ENCODE data around the gene TESK1. TPM values are rescaled to one million over a fixed set of nuclear protein-coding genes. Genes with fewer than 3 reads are reported as not detected.

Gene TESK1, protein sequence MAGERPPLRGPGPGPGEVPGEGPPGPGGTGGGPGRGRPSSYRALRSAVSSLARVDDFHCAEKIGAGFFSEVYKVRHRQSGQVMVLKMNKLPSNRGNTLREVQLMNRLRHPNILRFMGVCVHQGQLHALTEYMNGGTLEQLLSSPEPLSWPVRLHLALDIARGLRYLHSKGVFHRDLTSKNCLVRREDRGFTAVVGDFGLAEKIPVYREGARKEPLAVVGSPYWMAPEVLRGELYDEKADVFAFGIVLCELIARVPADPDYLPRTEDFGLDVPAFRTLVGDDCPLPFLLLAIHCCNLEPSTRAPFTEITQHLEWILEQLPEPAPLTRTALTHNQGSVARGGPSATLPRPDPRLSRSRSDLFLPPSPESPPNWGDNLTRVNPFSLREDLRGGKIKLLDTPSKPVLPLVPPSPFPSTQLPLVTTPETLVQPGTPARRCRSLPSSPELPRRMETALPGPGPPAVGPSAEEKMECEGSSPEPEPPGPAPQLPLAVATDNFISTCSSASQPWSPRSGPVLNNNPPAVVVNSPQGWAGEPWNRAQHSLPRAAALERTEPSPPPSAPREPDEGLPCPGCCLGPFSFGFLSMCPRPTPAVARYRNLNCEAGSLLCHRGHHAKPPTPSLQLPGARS
- polyA plus RNA-seq (2012; ENCODE audit: insufficient read depth, insufficient read length, low read depth): 17.5 TPM

DNA sequence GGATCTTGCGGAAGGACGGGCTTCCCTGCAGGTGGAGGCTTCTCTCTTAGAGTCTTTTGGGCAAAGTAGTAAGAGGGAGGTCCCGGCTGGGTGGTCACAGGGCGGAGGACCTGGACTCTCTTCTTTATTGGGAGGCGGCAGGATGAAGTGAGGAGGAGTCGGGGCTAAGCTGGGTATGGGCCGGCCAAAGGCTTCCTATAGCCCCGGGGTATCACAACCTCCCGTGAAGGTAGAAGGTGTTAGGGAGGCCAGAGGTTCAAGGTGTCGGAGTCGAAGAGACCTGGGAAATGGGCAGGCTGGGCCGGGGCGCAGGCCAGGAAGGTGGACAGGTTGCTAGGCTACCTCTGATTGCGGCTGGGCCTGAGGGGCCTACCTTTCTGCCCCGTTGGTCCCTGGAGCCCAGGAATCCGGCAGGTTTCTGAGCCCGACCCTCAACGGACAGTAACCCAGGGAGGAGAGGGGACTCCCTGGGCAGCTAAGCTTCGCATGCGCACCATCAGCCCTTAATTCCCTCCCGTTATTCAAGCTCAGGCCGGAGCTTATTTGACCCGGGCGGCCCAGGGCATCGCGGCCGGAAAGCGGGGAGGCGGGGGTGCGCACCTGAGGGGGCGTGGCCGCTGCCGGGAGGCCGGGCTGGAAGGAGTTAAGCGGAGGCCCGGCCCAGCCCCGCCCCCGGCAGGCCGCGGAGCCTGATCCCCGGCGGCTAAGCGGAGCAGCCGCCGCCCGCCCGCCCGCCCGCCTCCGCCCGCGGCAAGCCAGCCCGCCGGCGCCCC, at the start of gene TESK1:
TESK1 (plus strand) TSS at position 685 of the 773 bp plus-strand sequence. CDS start 358 bp downstream, outside the sequence.
- Histone ChIP-seq H3K36me3 (no peaks in the 10 kb centered on the region), H3K4me3 (ENCODE audit: low read depth, low read length) (peak within 1 kb of the TSS; percentile 70), H3K9me3 (no peaks in the 10 kb centered on the region), H3K4me1 (no peaks in the 10 kb centered on the region), H3K27me3 (no peaks in the 10 kb centered on the region)
- DNase-seq: peak; percentile 80
- TF ChIP-seq CTCF (IDR thresholded peaks at IDR 0.05; ENCODE audit: low read depth, low read length): no peak

DNA sequence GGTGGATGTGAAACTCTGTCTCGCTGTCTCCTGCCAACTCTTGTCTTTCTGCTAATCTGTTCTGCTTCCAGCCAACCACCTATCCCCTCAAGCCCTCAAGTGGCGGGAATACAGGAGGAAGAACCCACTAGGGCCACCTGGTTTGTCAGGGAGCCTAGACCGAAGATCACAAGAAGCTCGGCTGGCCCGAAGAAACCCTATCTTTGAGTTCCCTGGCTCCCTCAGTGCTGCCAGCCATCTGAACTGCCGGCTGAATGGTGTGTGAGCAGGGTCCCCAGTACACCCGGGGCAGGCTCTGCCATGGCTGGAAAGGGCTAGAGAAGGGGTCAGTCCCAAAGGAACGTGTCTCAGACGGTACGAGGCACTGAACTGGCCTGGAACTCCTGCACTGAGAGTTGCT, 49.2 kb upstream of the TESK1 start:
- peaks cover 8% of the 10 kb centered on the region for H3K36me3 ChIP-seq
- no peaks in the 10 kb centered on the region; the same call in 1 of the 2 replicates for H3K4me1 ChIP-seq
- H3K4me3 ChIP-seq (ENCODE audit: low read depth, low read length): no peak overlapping the region
- no peaks in the 10 kb centered on the region for H3K9me3 ChIP-seq
- no peak for DNase-seq
- no peak for TF ChIP-seq CTCF (IDR thresholded peaks at IDR 0.05; ENCODE audit: low read depth, low read length)
- H3K27me3 ChIP-seq: no peaks in the 10 kb centered on the region

- no peaks in the 10 kb centered on the region for H3K27me3 ChIP-seq
- no peak for TF ChIP-seq CTCF (IDR thresholded peaks at IDR 0.05; ENCODE audit: low read depth, low read length)
- H3K36me3 ChIP-seq: peaks cover 8% of the 10 kb centered on the region
- no peak overlapping the region for H3K4me3 ChIP-seq (ENCODE audit: low read depth, low read length)
- no peaks in the 10 kb centered on the region for H3K9me3 ChIP-seq
- H3K4me1 ChIP-seq: no peaks in the 10 kb centered on the region; the same call in 1 of the 2 replicates
- no peak for DNase-seq
Measured at GRCh38 chr9:35556776-35557175, 48.3 kb upstream of the TESK1 start.

DNA sequence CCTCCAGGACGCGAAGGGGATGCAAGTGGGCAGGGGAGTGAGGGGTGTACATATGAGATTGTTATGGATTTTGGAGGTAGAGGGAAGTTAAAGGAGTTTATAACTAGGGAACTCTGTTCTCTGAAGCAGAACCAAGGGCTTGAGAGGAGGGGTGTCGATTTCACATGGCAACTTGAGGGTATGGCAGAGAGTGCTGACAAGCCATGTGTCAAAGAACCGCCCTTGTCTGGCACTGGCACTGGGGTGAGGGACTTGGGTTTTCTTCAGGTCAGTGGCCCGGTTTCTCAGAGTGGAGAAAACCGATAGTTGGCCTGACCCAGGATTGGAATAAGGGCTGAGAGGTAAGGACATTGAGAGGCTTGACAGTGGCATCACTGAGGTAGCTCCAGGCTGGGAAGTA, 47.7 kb upstream of the TESK1 start:
- DNase-seq: no peak
- TF ChIP-seq CTCF (IDR thresholded peaks at IDR 0.05; ENCODE audit: low read depth, low read length): no peak
- Histone ChIP-seq H3K9me3 (no peaks in the 10 kb centered on the region), H3K4me1 (no peaks in the 10 kb centered on the region; the same call in 1 of the 2 replicates), H3K27me3 (no peaks in the 10 kb centered on the region), H3K4me3 (ENCODE audit: low read depth, low read length) (no peak overlapping the region), H3K36me3 (peaks cover 8% of the 10 kb centered on the region)

- TF ChIP-seq CTCF (IDR thresholded peaks at IDR 0.05; ENCODE audit: low read depth, low read length): no peak
- no peaks in the 10 kb centered on the region; the same call in 1 of the 2 replicates for H3K4me1 ChIP-seq
- no peak overlapping the region for H3K4me3 ChIP-seq (ENCODE audit: low read depth, low read length)
- H3K36me3 ChIP-seq: peaks cover 8% of the 10 kb centered on the region
- H3K9me3 ChIP-seq: no peaks in the 10 kb centered on the region
- DNase-seq: no peak
- no peaks in the 10 kb centered on the region for H3K27me3 ChIP-seq
Measured at GRCh38 chr9:35558185-35558584, 46.9 kb upstream of the TESK1 start.

Data from BE2C (cell line).